ENCODE data around the gene PTH. TPM values are rescaled to one million over a fixed set of nuclear protein-coding genes. Genes with fewer than 3 reads are reported as not detected.
A peak's percentile ranks its signal among the peaks of the same experiment; 100 is the strongest.

The PTH gene
- total RNA-seq, 2 experiments from 2014 or later, result not detected

DNA sequence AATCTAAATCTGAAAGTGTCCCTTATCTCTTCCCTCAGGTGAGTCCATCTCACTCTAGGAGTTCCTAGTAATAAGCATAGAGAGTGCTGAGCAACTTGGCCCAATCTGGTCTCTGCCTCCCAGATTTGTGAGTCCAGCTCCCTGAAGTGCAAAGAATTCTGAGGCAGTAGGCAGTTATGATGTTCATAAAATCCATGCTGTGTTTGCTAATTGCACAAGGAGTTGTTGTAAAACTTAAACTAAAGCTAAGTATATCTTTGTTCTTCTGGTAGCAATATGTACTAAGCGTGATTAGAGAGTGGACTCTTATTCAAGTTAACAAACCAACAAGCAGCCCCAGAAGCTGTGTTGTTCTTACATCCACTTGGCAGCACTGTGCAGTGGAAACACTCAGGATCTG lies 7.6 kb upstream of the PTH start:
- no peak overlapping the region for H3K4me3 Mint-ChIP-seq

DNA sequence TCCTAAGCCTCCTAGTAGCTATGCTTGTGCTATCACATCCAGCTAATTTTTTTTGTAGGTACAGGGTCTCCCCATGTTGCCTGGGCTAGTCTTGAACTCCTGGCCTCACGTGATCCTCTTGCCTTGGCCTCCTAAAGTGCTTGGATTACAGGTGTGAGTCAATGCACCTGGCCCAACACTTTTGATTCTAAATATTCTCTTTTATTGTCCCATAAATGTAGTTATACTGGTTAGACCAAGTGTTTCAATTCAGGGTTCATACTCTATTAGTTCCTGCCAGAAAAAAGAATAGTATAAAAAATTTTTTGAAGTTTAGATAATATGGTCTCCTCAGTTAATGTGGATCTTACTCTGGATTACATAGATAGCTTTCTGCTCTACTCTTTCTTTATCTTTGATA lies 6.7 kb upstream of the PTH start:
- ChIA-PET CTCF (no interaction called here), POLR2A (no interaction called here)
- H3K27ac Mint-ChIP-seq, result no peak overlapping the region

More for the DNA sequence above, 7.6 kb upstream of the PTH start:
- H3K36me3 Mint-ChIP-seq (ENCODE audit: low read depth), result no peaks in the 10 kb centered on the region
- TF ChIP-seq, protein P1, sequence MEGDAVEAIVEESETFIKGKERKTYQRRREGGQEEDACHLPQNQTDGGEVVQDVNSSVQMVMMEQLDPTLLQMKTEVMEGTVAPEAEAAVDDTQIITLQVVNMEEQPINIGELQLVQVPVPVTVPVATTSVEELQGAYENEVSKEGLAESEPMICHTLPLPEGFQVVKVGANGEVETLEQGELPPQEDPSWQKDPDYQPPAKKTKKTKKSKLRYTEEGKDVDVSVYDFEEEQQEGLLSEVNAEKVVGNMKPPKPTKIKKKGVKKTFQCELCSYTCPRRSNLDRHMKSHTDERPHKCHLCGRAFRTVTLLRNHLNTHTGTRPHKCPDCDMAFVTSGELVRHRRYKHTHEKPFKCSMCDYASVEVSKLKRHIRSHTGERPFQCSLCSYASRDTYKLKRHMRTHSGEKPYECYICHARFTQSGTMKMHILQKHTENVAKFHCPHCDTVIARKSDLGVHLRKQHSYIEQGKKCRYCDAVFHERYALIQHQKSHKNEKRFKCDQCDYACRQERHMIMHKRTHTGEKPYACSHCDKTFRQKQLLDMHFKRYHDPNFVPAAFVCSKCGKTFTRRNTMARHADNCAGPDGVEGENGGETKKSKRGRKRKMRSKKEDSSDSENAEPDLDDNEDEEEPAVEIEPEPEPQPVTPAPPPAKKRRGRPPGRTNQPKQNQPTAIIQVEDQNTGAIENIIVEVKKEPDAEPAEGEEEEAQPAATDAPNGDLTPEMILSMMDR (IDR thresholded peaks at IDR 0.05), result no peak
- intact Hi-C loops (cut with micrococcal nuclease), result no loop called here
- DNase-seq (no peak), ATAC-seq (no peak)
- POLR2A ChIA-PET, result no interaction called here
- H3K27ac Mint-ChIP-seq, result no peak overlapping the region
- no peaks in the 10 kb centered on the region for H3K9me3 Mint-ChIP-seq
- H3K27me3 Mint-ChIP-seq, result peaks cover 18% of the 10 kb centered on the region
- H3K4me1 Mint-ChIP-seq (ENCODE audit: low read depth), result no peaks in the 10 kb centered on the region
- CTCF ChIA-PET, result no interaction called here

DNA sequence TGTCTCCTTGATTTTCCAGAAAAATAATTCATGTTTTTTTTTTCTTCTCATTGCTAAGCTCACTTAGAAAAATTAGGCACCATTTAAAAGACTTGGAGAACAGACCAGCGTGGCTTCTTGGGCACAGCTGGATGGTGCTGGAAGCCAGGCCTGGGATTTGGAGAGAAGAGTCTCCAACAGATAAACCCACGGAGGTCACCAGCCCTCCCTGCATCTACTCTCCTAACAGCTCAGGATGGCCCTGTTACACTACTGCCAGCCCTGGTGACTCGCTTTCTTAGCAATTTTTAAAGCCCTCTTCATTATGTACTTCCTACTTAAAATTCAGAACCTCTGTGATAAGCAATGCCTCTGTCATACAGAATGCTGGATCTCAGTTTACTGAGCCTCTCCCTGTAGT lies 1.7 kb downstream of the PTH start:
- intact Hi-C loops (cut with micrococcal nuclease), result no loop called here
- Mint-ChIP-seq H3K27me3 (peaks cover 19% of the 10 kb centered on the region), H3K36me3 (ENCODE audit: low read depth) (no peaks in the 10 kb centered on the region), H3K4me1 (ENCODE audit: low read depth) (no peaks in the 10 kb centered on the region), H3K9me3 (no peaks in the 10 kb centered on the region), H3K4me3 (no peak overlapping the region), H3K27ac (no peak overlapping the region)
- TF ChIP-seq, protein P1 (IDR thresholded peaks at IDR 0.05), result no peak
- ChIA-PET CTCF (no interaction called here), POLR2A (no interaction called here)
- ATAC-seq, result no peak
- DNase-seq, result no peak

More for the DNA sequence above, 6.7 kb upstream of the PTH start:
- Mint-ChIP-seq H3K9me3 (no peaks in the 10 kb centered on the region), H3K27me3 (peaks cover 21% of the 10 kb centered on the region), H3K4me3 (no peak overlapping the region), H3K4me1 (ENCODE audit: low read depth) (no peaks in the 10 kb centered on the region), H3K36me3 (ENCODE audit: low read depth) (no peaks in the 10 kb centered on the region)
- TF ChIP-seq, protein P1 (IDR thresholded peaks at IDR 0.05), result no peak
- DNase-seq (no peak), ATAC-seq (no peak)
- intact Hi-C loops (cut with micrococcal nuclease), result no loop called here

DNA sequence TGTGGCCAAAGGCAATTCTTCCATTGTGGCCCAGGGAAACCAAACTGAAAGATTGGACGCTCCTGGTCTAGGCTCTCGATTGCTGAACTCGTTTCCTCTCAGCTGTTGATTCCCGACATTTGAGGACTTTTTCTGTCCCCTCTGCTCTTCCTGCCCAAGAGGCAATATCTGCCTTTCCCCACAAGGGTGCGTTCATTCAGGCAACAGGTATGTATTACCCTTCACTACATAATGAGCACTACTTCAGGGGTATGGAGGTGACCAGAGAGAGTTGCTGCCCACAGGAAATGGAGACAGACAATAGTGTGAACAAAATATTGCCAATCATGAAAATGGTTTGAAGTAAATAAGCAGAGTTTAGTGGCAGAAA lies 8.2 kb downstream of the PTH start:
- no peaks in the 10 kb centered on the region for H3K9me3 Mint-ChIP-seq
- TF ChIP-seq, protein P1 (IDR thresholded peaks at IDR 0.05), result peak; percentile 4
- H3K36me3 Mint-ChIP-seq (ENCODE audit: low read depth), result no peaks in the 10 kb centered on the region
- ChIA-PET POLR2A (no interaction called here), CTCF (interaction anchor here (0.9 to 2.1 kb wide), 6 partner anchors 10 to 211 kb away, joined by 3 to 14 read pairs (median 5); partner anchors contain the start of gene BTBD10)
- H3K4me1 Mint-ChIP-seq (ENCODE audit: low read depth), result peaks cover 5% of the 10 kb centered on the region
- H3K27ac Mint-ChIP-seq, result peak overlapping the region; percentile 40
- ATAC-seq (peak; percentile 77), DNase-seq (no peak)
- intact Hi-C loops (cut with micrococcal nuclease), result no loop called here
- H3K27me3 Mint-ChIP-seq, result peaks cover 5% of the 10 kb centered on the region
- peak overlapping the region; percentile 49 for H3K4me3 Mint-ChIP-seq

DNA sequence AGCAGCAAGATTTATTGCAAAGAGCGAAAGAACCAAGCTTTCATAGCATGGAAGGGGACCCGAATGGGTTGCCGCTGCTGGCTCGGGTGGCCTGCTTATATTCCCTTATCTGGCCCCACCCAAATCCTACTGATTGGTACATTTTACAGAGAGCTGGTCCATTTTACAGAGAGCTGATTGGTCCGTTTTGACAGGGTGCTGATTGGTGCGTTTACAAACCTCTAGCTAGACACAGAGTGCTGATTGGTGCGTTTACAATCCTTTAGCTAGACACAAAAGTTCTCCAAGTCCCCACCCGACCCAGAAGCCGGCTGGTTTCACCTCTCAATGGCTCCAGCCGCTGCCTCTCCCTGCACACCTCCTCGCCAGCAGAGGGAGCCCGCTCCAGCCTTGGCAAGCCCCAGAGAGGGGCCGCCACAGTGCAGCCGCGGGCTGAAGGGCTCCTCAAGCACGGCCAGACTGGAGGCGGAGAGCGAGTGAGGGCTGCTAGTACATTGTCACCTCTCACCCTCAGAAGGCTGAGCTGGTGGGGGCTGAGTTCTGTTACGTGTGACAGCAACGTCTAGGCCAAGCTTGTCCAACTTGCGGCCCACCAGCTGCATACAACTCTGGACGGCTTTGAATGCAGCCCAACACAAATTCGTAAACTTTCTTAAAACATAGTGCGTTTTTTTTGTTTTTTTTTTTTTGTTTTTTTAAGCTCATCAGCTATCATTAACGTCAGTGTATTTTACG lies 8.7 kb downstream of the PTH start:
- POLR2A ChIA-PET, result no interaction called here
- Mint-ChIP-seq H3K27ac (peak overlapping the region; percentile 40), H3K9me3 (no peaks in the 10 kb centered on the region), H3K27me3 (peaks cover under 1% of the 10 kb centered on the region), H3K4me3 (peak overlapping the region; percentile 49), H3K36me3 (ENCODE audit: low read depth) (no peaks in the 10 kb centered on the region), H3K4me1 (ENCODE audit: low read depth) (peaks cover 5% of the 10 kb centered on the region)
- CTCF ChIA-PET, result interaction anchor here (0.9 to 2.1 kb wide), 6 partner anchors 10 to 212 kb away, joined by 3 to 14 read pairs (median 5); partner anchors contain the start of gene BTBD10
- ATAC-seq (peak; percentile 94), DNase-seq (peak; percentile 73)
- TF ChIP-seq, protein P1 (IDR thresholded peaks at IDR 0.05), result peak; percentile 38
- intact Hi-C loops (cut with micrococcal nuclease), result no loop called here

All from activated CD8-positive, alpha-beta T cell treated with anti-CD3 and anti-CD28 coated beads for 36 hours (primary cell).